ENCODE results near the gene RASAL2. TPM values are rescaled to one million over a fixed set of nuclear protein-coding genes. Genes with fewer than 3 reads are reported as not detected.
A peak's percentile ranks its signal among the peaks of the same experiment; 100 is the strongest.

The RASAL2 gene
- total and polyA plus RNA-seq, 11 donors, result 6.2 to 112 (median 39.9) TPM

- ATAC-seq (no peak), DNase-seq (no peak)
- Histone ChIP-seq H3K4me3 (no peak overlapping the region), H3K9me3 (no peaks in the 10 kb centered on the region), H3K4me1 (no peaks in the 10 kb centered on the region), H3K27ac (no peak overlapping the region), H3K36me3 (no peaks in the 10 kb centered on the region), H3K27me3 (no peaks in the 10 kb centered on the region)
- WGBS, 4 donors, result 89 to 91% (median 89%) methylated on average over 11 of the region's 11 CpGs
- intact Hi-C loops (cut with DNase I), result no loop called here
- TF ChIP-seq CTCF (IDR thresholded peaks at IDR 0.05) (no peak), POLR2A (IDR thresholded peaks at IDR 0.05) (no peak)
Measured at GRCh38 chr1:178492341-178492740, 398.4 kb downstream of the RASAL2 start.

GRCh38 chr1:178493301-178493741 is 399.4 kb downstream of the RASAL2 start:
- Histone ChIP-seq H3K9me3 (no peaks in the 10 kb centered on the region), H3K4me3 (no peak overlapping the region), H3K36me3 (no peaks in the 10 kb centered on the region), H3K4me1 (no peaks in the 10 kb centered on the region), H3K27me3 (no peaks in the 10 kb centered on the region), H3K27ac (no peak overlapping the region)
- intact Hi-C loops (cut with DNase I), result no loop called here
- DNase-seq (no peak), ATAC-seq (no peak)
- TF ChIP-seq POLR2A (IDR thresholded peaks at IDR 0.05), result no peak
- no peak for TF ChIP-seq CTCF (IDR thresholded peaks at IDR 0.05)
- WGBS, 4 donors, result 90 to 95% (median 93%) methylated on average over 16 of the region's 16 CpGs

GRCh38 chr1:178494569-178494971 is 400.7 kb downstream of the RASAL2 start:
- Histone ChIP-seq H3K36me3 (no peaks in the 10 kb centered on the region), H3K27me3 (no peaks in the 10 kb centered on the region), H3K4me3 (no peak overlapping the region), H3K27ac (no peak overlapping the region), H3K4me1 (no peaks in the 10 kb centered on the region), H3K9me3 (no peaks in the 10 kb centered on the region)
- 70 to 93% (median 87%) methylated on average over 13 of the region's 13 CpGs for WGBS, 4 donors
- peak in 1 of 5 donors; percentile 50 for DNase-seq
- TF ChIP-seq POLR2A (IDR thresholded peaks at IDR 0.05) (no peak), CTCF (IDR thresholded peaks at IDR 0.05) (no peak)
- ATAC-seq, result peak in 3 of 4 donors; percentile 59 to 79 (median 70)
- intact Hi-C loops (cut with DNase I), result no loop called here

- no peaks in the 10 kb centered on the region for H3K4me1 ChIP-seq
- whole genome bisulfite sequencing, 4 donors, result 71 to 84% (median 77%) methylated on average over 1 of the region's 1 CpG
- peak in 2 of 4 donors; percentile 38 to 47 for ATAC-seq
- DNase-seq, result no peak
- TF ChIP-seq POLR2A (IDR thresholded peaks at IDR 0.05), result no peak
- no peak for TF ChIP-seq CTCF (IDR thresholded peaks at IDR 0.05)
- H3K36me3 ChIP-seq, result no peaks in the 10 kb centered on the region
- H3K27me3 ChIP-seq, result no peaks in the 10 kb centered on the region
- intact Hi-C loops (cut with DNase I), result no loop called here
- H3K4me3 ChIP-seq, result no peak overlapping the region
- no peak overlapping the region for H3K27ac ChIP-seq
- H3K9me3 ChIP-seq, result no peaks in the 10 kb centered on the region
Measured at GRCh38 chr1:178495158-178495557, 401.3 kb downstream of the RASAL2 start.
